GM12878 (cell line): ENCODE data around the gene ATP8A1. TPM values are rescaled to one million over a fixed set of nuclear protein-coding genes. Genes with fewer than 3 reads are reported as not detected.

Experiments used
- ATAC-seq: fragments of 200-7000 bp; cut with Tn5 transposase; 3 replicates; pipeline ENCODE4 v1.9.1; 2020; ENCODE audit warnings: mild to moderate bottlenecking, moderate library complexity
- BruUV-seq: library from RNA; stranded (reverse); fragments of 400-500 nt; replicated peaks from 2 replicates; lab custom pipeline; 2021; lab: Mats Ljungman, UMichigan
- CTCF ChIA-PET: fragments of 300-600 bp; sonication (Branson Sonifier 250); formaldehyde crosslinking; extraction: SDS; loops from one replicate; lab custom pipeline; 2021; ENCODE audit warnings: inconsistent platforms; lab: Yijun Ruan, JAX
- POLR2A ChIA-PET: fragments of 350-600 bp; formaldehyde crosslinking; extraction: SDS; loops from one replicate; lab custom pipeline; 2021; ENCODE audit warnings: inconsistent platforms; lab: Charles Lee
- RAD21 ChIA-PET: fragments of 300-600 bp; sonication (Branson Sonifier 250); formaldehyde crosslinking; loops from one replicate; lab custom pipeline; 2023; ENCODE audit warnings: antibody characterized with exemption; ENCODE audit not compliant: unreplicated experiment; lab: Charles Lee
- SMC1A ChIA-PET: fragments of 300-600 bp; sonication (Branson Sonifier 250); formaldehyde crosslinking; loops from one replicate; lab custom pipeline; 2023; ENCODE audit not compliant: unreplicated experiment, uncharacterized antibody; lab: Charles Lee
- DNase-seq: peaks from one replicate; pipeline ENCODE4 v3.0.0-alpha.2; 2011; ENCODE audit warnings: low read depth, low spot score
- FAIRE-seq: peaks from 3 replicates; lab custom pipeline; 2011; peaks lifted over from hg19 to GRCh38; lab: Jason Lieb, UNC
- H2AFZ ChIP-seq: 2 replicates; pipeline ENCODE4 v1.6.0; 2011; ENCODE audit warnings: low read depth, low read length, control low read depth; ENCODE audit not compliant: control insufficient read depth
- H3K27ac ChIP-seq: 2 replicates; pipeline ENCODE4 v1.5.1; 2011; ENCODE audit warnings: control low read depth; ENCODE audit not compliant: control insufficient read depth, insufficient read depth
- H3K27me3 ChIP-seq, 2 experiments: replicated peaks in 1 of 2; 2 replicates each; pipeline versions ENCODE4 v1.6.0 to v1.6.1; 2011; ENCODE audit warnings: low read length in 1 of 2; ENCODE audit not compliant: control insufficient read depth in 2 of 2, insufficient read depth in 2 of 2
- H3K36me3 ChIP-seq, 2 experiments: 2 replicates each; pipeline ENCODE4 v1.5.1; 2011; ENCODE audit warnings: low read length in 1 of 2; ENCODE audit not compliant: control insufficient read depth in 2 of 2, insufficient read depth in 2 of 2
- H3K4me1 ChIP-seq: 2 replicates; pipeline ENCODE4 v1.6.1; 2011; ENCODE audit warnings: mild to moderate bottlenecking, low read length, moderate library complexity, mixed read lengths; ENCODE audit not compliant: control insufficient read depth, insufficient read depth
- H3K4me2 ChIP-seq: 2 replicates; pipeline ENCODE4 v1.6.0; 2011; ENCODE audit warnings: control low read depth; ENCODE audit not compliant: control insufficient read depth, insufficient read depth
- H3K4me3 ChIP-seq: fragments of 200-600 bp; sonication (generic); 2 replicates; pipeline ENCODE4 v1.5.1; 2016
- H3K79me2 ChIP-seq: 2 replicates; pipeline ENCODE4 v1.6.0; 2011; ENCODE audit warnings: low read length; ENCODE audit not compliant: control insufficient read depth, insufficient read depth
- H3K9ac ChIP-seq: 2 replicates; pipeline ENCODE4 v1.8.0; 2011; ENCODE audit warnings: low read length, control low read depth, mixed read lengths; ENCODE audit not compliant: control insufficient read depth, insufficient read depth
- H3K9me3 ChIP-seq: replicated peaks from 3 replicates; pipeline ENCODE4 v1.5.1; 2011; ENCODE audit warnings: mild to moderate bottlenecking, low read length; ENCODE audit not compliant: control insufficient read depth, insufficient read depth
- H4K20me1 ChIP-seq: 2 replicates; pipeline ENCODE4 v1.6.0; 2011; ENCODE audit not compliant: control insufficient read depth, insufficient read depth
- MEF2B ChIP-seq: fragments of 450-650 bp; IDR thresholded peaks from 2 replicates; pipeline ENCODE4 v1.6.1; 2018; ENCODE audit warnings: mild to moderate bottlenecking, moderate library complexity; ENCODE audit not compliant: partially characterized antibody, poor library complexity, severe bottlenecking
- NFYB ChIP-seq: IDR thresholded peaks from 2 replicates; pipeline ENCODE4 v1.6.1; 2011; ENCODE audit warnings: low read depth, mild to moderate bottlenecking, low read length, improper control_type of control experiment, moderate library complexity; ENCODE audit not compliant: insufficient read depth
- NR2C1 ChIP-seq: fragments of 450-650 bp; IDR thresholded peaks from 2 replicates; pipeline ENCODE4 v1.6.1; 2017; ENCODE audit warnings: antibody characterized with exemption, mild to moderate bottlenecking, moderate library complexity
- SMAD1 ChIP-seq: fragments of 450-650 bp; IDR thresholded peaks from 2 replicates; pipeline ENCODE4 v1.6.1; 2018; ENCODE audit warnings: mild to moderate bottlenecking, low read depth; ENCODE audit not compliant: partially characterized antibody
- ZBED1 ChIP-seq: IDR thresholded peaks from 2 replicates; pipeline ENCODE4 v1.6.1; 2016; ENCODE audit warnings: borderline replicate concordance
- WGBS: methylation state at CpG from one replicate; pipeline ENCODE4 v1.1.6; 2016; ENCODE audit warnings: low lambda C conversion rate; ENCODE audit not compliant: insufficient replicate concordance, insufficient coverage; ENCODE audit errors: missing lambda C conversion rate; 5-methylcytosine and 5-hydroxymethylcytosine counted together
- in situ Hi-C: fragments of 300-500 bp; cut with MboI; formaldehyde crosslinking; loops from 9 replicates; pipeline ENCODE4 v1.14.3; 2018; ENCODE audit warnings: mixed read lengths
- intact Hi-C: fragments of 100-400 bp; cut with micrococcal nuclease; formaldehyde crosslinking; loops from one replicate; pipeline ENCODE4 v1.14.2; 2022; ENCODE audit not compliant: unreplicated experiment
- polyA plus RNA-seq, 11 experiments: library from polyadenylated mRNA; depleted of rRNA in 4 of 11; unstranded in 6 of 11; stranded (reverse) in 5 of 11; fragments of >200 nt; fragmentation: Nextera tagmentation in 4 of 11; fragmentation: Illumina TruSeq in 1 of 11; extraction: Ambion mirVana in 4 of 11; extraction: Trizol in 1 of 11; gene quantifications; 1 replicate in 1 of 11; 2 replicates in 10 of 11; pipeline versions ENCODE4 v1.2.1 to v1.2.3, GENCODE V29; 2011 to 2016; ENCODE audit warnings: inconsistent platforms in 2 of 11, missing spikeins in 2 of 11, low read depth in 1 of 11
- total RNA-seq, 4 experiments: library from RNA; depleted of rRNA in 3 of 4; stranded (reverse); fragments of >200 nt in 3 of 4; fragmentation: Illumina TruSeq in 1 of 4; extraction: Trizol in 1 of 4; gene quantifications; 2 replicates each; pipeline versions ENCODE4 v1.2.1 to v1.2.3, GENCODE V29; 2013 to 2021
- TF ChIP-seq, protein P1 (sequence below): IDR thresholded peaks from 2 replicates; pipeline ENCODE4 v1.6.1; 2012; ENCODE audit warnings: low read depth, low read length, improper control_type of control experiment

ATP8A1 gene
- total and polyA plus RNA-seq, 10 of the 15 experiments (the other 5 are each of a cell fraction or from before 2014, with no cell fraction given), result 9.0 to 116 (median 37.3) TPM

DNA sequence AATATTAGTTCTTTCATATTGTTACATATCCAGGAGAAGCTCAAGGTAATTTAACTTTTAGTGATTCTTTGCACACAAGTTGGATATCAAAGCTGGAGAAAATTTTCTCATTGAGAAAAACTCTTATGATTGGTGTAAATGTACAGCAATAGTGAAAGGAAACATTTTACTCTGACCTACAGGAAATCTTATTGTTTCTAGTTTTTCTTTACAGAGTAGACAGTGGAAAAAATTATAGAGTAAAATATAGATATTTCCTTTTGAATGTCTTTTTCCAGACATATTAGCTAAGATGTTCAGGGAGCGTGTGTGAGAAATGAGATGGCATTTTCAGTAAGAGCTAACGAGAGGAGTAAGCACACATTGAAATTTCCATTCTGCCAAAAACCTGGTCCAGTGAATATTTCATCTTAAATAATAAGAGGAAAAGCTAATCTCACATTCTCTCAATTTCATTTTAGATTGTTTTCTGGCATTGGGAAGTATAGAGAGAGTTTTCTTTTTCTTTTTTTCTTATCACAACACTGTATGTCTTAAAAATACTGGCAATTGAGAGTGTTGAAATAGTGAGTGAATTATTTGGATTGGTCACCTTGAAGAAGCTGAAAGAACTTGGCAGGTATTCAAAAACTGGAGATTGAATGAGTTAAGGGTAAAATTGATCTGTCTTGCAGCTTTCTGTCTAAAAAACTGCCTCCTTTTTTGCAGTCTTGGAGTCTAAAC lies 15.6 kb upstream of the ATP8A1 start:
- H3K27ac ChIP-seq, result no peak overlapping the region
- H4K20me1 ChIP-seq, result no peaks in the 10 kb centered on the region
- H3K4me3 ChIP-seq, result no peak overlapping the region
- ATAC-seq (no peak), DNase-seq (no peak), FAIRE-seq (no peak)
- in situ Hi-C loops (no loop called here), intact Hi-C loops (no loop called here)
- RAD21 ChIA-PET, result interaction anchor here (0.9 to 1.6 kb wide), 5 partner anchors 10 to 104 kb away, joined by 3 to 7 read pairs (median 5); partner anchors contain the start of gene ATP8A1
- no peaks in the 10 kb centered on the region; the same call in 2 of the 3 replicates for H3K9me3 ChIP-seq
- no peak overlapping the region for H3K4me2 ChIP-seq
- H3K36me3 ChIP-seq, result no peaks in the 10 kb centered on the region
- POLR2A ChIA-PET, result interaction anchor here (0.6 to 1.7 kb wide), 3 partner anchors 10 to 396 kb away, joined by 3 to 5 read pairs (median 4); no protein-coding TSS in a partner anchor
- no TSS peak for BruUV-seq
- H3K79me2 ChIP-seq, result no peaks in the 10 kb centered on the region
- H3K9ac ChIP-seq, result no peak overlapping the region
- no peak overlapping the region; the same call in 1 of the 2 replicates for H2AFZ ChIP-seq
- 44% methylated on average over 2 of the region's 2 CpGs for WGBS
- CTCF ChIA-PET, result interaction anchor here (0.6 to 1.3 kb wide), 3 partner anchors 10 to 103 kb away, joined by 3 to 4 read pairs (median 3); no protein-coding TSS in a partner anchor
- SMC1A ChIA-PET, result interaction anchor here (0.5 to 1.7 kb wide), 9 partner anchors 11 to 47 kb away, joined by 3 to 6 read pairs (median 4); partner anchors contain the start of gene ATP8A1
- TF ChIP-seq SMAD1 (no peak), NFYB (no peak), ZBED1 (no peak), MEF2B (no peak), NR2C1 (no peak)
- TF ChIP-seq, protein P1, sequence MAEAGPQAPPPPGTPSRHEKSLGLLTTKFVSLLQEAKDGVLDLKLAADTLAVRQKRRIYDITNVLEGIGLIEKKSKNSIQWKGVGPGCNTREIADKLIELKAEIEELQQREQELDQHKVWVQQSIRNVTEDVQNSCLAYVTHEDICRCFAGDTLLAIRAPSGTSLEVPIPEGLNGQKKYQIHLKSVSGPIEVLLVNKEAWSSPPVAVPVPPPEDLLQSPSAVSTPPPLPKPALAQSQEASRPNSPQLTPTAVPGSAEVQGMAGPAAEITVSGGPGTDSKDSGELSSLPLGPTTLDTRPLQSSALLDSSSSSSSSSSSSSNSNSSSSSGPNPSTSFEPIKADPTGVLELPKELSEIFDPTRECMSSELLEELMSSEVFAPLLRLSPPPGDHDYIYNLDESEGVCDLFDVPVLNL, result no peak
- H3K27me3 ChIP-seq, result no peaks in the 10 kb centered on the region
- no peaks in the 10 kb centered on the region for H3K4me1 ChIP-seq
